NCI-H1105 treated with DMSO at 0.1 percent for 48 hours (cell line): ENCODE data around the gene PRKRA.
"Not testable (repeated sequence)": the region's sequence is repeated elsewhere in the genome, so short reads cannot be mapped to it uniquely, and the experiment has no call there.

Experiments used
- DNase-seq: peaks from one replicate; lab custom pipeline; 2025; lab: John Stamatoyannopoulos, UW

PRKRA gene

DNA sequence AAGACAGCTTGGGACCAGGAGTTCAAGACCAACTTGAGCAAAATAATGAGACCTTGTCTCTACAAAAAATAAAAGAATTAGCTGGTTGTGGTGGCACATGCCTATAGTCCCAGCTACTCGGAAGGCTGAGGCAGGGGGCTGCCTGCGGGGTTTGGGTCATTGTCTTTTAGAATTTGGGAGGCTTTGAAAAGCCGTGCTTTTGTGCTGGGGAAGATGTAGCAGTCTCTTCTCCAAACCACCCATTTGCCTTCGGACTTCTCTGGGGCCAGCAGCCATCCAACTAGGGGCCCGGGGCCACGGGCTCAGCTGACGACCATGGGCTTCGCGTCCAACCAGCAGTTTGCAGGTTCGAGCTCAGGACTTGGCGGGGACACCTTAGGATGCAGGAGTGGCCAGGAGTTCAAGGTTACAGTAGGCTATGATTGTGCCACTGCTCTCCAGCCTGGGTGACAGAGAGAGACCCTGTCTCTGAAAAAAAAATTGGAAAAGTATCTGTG, 6.5 kb upstream of the PRKRA start:
- no peak for DNase-seq

GRCh38 chr2:178455947-178456346, 5.0 kb upstream of the PRKRA start:
- DNase-seq = no peak

- DNase-seq = no peak
These were observed 1.9 kb upstream of the PRKRA start for GRCh38 chr2:178452870-178453269.

DNA sequence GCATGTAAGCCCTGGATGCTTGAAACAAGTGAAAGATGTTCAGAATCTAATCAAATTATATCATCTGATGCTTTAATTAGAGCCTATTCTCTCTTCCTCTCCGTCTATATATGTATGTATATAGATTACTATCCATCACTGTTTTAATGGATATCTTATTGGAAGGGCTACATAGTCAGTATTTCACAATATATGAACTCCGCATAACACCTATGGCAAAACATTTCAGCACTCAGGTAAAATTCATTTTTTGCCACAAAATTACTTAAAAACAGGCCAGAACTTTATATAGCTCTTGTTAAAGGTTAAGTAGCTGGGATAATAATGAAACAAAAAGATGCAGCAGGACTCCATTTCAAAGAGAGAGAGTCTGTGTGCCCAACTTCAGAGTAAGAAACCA, 1.4 kb upstream of the PRKRA start:
- DNase-seq = no peak

- no peak for DNase-seq
These were observed 526 bp downstream of the PRKRA start for GRCh38 chr2:178450524-178450773.

GRCh38 chr2:178449700-178450523, 1.1 kb downstream of the PRKRA start:
- DNase-seq = no peak

GRCh38 chr2:178448968-178449661, 1.9 kb downstream of the PRKRA start:
- no peak for DNase-seq

DNA sequence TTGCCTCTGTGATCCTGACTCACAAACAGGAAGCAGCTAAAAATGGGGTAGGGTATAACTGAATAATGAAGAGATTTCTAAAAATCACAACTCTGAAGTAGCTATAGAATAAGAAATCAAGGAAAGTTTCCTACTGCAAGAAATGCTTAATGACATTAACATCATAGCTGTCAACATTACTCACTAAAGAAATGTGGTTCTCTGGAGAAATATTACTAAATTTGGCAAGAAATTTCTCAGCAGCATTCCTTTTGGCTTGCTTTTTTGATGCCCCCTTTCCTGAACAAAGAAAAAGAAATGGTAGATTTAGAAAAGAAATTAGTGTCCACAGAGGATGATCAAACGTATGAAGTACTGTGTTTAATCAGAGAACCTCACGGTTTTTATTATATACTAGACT, 9.5 kb downstream of the PRKRA start:
- no peak for DNase-seq

DNA sequence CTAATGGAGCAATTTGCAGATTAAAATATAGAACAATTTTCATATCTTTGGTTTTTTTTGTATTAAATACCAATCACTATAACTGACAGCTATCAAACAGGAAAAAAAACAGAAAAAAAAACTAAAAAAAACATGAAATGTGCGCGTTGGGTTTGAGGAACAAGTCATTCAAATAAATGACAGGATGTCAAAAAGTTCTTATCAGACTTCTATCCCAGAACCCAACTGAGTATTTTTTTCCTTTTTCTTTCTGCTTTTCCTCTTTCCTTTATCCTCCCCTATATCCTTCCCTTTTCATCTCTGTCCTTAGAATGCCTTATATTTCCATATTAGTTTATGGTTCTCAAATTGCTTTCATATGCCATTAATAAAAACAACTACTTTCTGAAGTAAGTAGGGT, 14.3 kb downstream of the PRKRA start:
- DNase-seq = no peak

- no peak for DNase-seq
These were observed 21.6 kb downstream of the PRKRA start for GRCh38 chr2:178429336-178429735.

- no peak for DNase-seq
These were observed 22.6 kb downstream of the PRKRA start for GRCh38 chr2:178428396-178428806.

DNA sequence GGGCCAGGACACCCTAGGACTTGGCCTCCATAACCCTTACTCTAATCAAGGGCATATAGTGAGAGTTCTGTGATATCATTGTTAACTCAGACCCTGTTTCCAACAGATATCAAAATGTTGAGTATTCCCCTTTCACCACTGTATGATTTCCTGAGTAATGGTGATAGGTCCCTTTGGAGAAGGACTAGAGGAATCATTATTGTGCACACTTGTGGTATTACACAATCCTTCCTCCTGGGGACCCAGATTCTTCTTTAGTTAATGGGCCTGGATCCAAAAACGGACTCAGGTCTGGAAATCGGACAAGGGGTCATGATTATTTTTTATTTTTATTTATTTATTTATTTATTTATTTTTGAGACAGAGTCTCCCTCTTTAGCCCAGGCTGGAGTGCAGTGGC, 23.5 kb downstream of the PRKRA start:
- DNase-seq = no peak

DNA sequence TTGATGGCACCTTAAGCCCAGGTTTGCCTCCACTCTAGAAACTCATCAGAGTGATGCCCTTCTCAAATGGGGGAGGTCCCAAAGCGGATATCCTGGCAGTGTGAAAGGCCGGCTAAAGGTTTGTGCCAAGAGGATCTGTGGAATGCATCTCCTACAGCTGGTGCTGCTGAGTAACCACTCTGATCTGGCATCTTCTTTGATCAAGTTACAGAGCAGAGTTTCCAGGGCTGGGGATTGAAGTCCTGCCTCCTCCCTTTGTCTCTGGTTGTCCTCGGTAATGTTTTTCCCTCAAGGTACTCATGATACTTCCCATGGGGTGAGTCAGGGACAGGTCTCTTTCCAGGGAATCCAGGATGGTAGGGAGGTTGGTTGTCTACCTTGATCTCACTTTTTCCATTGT, 24.6 kb downstream of the PRKRA start:
- DNase-seq = no peak

DNA sequence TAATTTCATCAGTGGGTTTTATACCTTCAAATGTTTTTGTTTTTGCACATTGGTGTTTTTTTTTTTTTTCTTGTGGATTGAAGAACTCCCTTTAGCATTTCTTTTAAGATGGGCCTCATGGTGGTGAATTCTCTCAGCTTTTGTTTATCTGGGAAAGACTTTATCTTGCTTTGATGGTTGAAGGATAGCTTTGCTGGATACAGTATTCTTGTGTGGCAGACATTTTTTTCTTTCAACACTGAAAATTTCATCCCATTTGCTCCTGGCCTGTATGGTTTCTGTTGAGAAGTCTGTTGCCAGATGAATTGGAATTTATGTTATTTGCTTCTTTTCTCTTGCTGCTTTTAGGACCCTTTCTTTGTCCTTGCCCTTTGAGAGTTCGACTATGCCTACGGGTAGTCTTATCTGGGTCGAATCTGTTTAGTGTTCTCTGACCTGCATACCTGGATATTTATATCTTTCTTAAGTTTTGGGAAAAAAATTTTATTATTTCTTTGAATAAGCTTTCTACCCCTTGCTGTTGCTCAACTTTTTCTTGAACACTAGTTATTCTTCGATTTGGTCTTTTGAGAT, 25.6 kb downstream of the PRKRA start:
- no peak for DNase-seq

DNA sequence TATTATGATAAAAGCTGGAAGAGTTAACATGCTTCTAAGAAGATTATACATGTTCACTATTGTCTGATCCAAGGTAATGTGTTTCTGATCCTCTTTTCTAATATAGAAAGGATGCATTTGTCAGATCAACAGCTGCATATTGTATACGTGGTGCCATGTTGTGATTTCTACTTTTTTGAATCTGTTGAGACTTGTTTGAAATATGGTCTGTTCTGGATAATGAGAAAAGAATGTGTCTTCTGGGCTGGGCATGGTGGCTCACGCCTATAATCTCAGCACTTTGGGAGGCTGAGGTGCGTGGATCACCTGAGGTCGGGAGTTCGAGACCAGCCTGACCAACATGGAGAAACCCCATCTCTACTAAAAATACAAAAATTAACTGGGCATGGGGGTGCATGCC, 27.2 kb downstream of the PRKRA start:
- DNase-seq = not testable (repeated sequence)

- DNase-seq = no peak
These were observed 28.9 kb downstream of the PRKRA start for GRCh38 chr2:178422097-178422496.

- DNase-seq = no peak
These were observed 30.4 kb downstream of the PRKRA start for GRCh38 chr2:178420463-178420999.

DNA sequence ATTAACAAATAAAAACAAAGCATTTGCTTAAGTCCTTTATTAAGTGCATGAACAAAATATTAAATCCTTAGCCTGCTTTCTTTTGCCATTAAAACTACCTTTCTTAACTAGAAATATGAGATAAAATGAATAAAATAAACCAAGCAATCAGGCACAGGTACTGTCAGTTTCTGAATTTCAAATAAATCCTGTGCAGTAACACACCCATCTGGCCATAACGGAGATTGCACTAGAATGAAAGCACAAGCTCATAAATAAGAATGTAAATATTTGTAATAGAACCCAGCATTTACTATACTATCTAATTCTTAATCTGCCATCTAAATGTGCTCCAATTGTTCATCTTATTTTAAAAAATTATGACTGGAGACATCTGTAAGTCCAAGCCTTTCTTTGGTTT, 31.9 kb downstream of the PRKRA start:
- peak; percentile 11 for DNase-seq

GRCh38 chr2:178418426-178418825, 32.5 kb downstream of the PRKRA start:
- no peak for DNase-seq

DNA sequence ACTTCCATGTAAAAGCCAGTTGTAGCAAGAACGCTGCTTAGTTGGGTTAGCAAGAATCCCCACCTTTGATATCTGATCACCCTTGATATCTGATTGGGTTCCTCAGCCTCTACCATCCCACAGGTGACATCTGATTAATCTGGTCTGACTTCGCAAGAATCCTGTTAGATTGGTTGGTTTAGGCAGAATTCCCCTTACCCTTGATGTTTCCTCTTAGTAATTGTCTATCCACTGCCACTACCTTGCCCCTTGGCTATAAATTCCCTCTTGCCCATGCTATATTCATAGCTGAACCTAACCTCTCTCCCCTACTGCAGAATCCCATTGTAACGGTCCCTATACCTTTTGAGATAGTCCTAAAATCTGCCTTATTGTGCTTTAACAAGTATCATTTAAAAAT, 33.1 kb downstream of the PRKRA start:
- no peak for DNase-seq

- DNase-seq = no peak
These were observed 35.0 kb downstream of the PRKRA start for GRCh38 chr2:178415979-178416378.

DNA sequence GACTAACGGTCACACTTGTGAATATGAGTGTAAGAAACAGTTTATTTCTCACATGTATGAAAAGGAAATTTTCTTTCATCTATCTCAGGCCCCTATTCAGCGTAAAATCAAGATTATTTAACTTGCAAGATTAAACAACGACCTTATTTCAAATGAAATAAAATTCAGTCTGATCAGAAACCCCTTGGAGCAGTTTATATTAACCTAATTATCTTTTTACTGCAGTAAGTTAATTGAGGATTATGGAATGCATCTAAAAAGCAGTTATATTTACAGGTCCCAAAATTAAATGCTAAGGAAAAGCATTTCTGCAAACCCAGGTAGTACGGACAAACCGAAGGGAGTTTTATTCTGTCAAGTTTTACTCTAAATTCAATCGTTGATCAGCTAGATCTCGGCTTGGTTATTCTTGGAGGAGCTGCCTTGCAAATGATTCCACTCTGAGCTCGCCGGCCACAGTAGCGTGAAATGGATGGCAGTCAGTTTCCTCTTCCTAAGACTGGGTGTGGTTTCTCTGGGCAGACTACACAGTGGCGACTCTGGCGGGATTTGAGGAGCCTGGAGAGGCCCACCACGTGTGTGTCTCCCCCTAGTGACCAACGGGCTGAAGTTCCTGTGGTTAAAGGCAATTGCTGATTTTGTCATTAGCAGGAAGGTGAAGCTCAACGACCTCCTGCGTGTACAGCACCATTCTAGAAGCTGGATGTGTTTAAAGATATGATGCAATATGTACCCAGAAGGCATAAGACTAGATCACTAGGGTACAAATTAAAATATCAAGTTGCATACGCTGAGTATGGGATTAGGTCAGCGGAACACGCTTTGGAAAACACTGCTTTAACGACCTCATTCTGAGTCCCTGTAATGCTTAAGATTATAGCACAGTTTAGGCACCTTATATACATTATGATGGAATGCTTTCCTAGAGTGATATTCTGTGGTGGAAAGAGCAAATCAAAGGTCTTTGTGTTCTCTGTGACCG, 36.4 kb downstream of the PRKRA start:
- DNase-seq = peak; percentile 94
